K562 (cell line): ENCODE data around the gene THOC7. TPM values are rescaled to one million over a fixed set of nuclear protein-coding genes. Genes with fewer than 3 reads are reported as not detected.

Experiments used
- ZNF518B ChIP-seq: fragments of 250-450 bp; sonication (Bioruptor Pico); IDR thresholded peaks from 2 replicates; pipeline ENCODE4 v1.5.0; 2021; ENCODE audit warnings: mild to moderate bottlenecking, moderate library complexity
- polyA plus RNA-seq, 8 experiments: library from polyadenylated mRNA; depleted of rRNA in 4 of 8; stranded (reverse) in 5 of 8; unstranded in 3 of 8; fragments of >200 nt; fragmentation: Nextera tagmentation in 2 of 8; fragmentation: Illumina TruSeq in 1 of 8; extraction: Ambion mirVana in 2 of 8; extraction: Trizol in 1 of 8; gene quantifications; 2 replicates each; pipeline versions ENCODE4 v1.2.1 to v1.2.3, GENCODE V29; 2011 to 2014; ENCODE audit warnings: inconsistent platforms in 1 of 8, missing spikeins in 1 of 8
- total RNA-seq, 7 experiments: library from RNA; depleted of rRNA in 6 of 7; stranded (reverse); fragments of >200 nt in 6 of 7; fragmentation: Illumina TruSeq in 2 of 7; extraction: Trizol in 2 of 7; gene quantifications; 2 replicates each; pipeline versions ENCODE4 v1.2.1 to v1.2.3, GENCODE V29; 2011 to 2021; ENCODE audit warnings: low replicate concordance in 1 of 7
- TF ChIP-seq, protein P1 (sequence below): fragments of 250-450 bp; sonication (Bioruptor Pico); IDR thresholded peaks from 2 replicates; pipeline ENCODE4 v1.8.0; 2022; ENCODE audit warnings: inconsistent platforms

The THOC7 gene
- total and polyA plus RNA-seq, 9 of the 15 experiments (the other 6 are each of a cell fraction or from before 2014, with no cell fraction given): 56.5 to 129 (median 94.7) TPM

DNA sequence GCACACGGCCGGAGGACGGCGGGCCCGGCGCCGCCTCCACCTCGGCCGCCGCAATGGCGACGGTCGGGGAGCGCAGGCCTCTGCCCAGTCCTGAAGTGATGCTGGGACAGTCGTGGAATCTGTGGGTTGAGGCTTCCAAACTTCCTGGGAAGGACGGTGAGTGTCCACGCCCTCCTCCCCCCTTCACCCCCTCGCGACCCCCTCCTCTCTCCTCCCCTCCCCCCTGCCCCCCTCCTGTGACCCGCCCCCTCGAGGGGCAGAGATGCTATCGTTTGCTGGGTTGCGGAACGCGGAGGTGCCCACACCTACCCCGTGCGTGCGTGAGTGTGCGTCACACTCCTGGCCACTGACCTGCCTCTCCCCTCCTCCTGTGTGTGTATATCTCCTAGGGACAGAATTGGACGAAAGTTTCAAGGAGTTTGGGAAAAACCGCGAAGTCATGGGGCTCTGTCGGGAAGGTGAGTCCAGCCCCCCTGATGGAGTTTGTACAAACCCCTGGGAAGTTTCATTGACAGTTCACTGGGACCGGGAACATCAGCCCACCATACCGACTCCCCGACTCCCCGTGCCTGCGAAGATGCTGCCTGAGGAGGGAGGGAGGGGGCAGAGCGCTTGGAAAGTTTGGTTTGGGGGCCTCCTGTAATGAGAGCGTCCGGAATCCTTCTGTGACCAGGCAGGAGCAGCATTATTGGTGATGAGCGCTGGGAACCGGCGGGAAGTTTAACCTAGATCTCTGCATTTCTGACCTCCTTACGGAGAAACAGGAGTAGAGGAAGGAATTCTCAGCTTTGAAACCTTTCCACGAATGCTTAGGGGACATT, 49.4 kb upstream of the THOC7 start (continued):
- TF ChIP-seq ZNF518B (CRISPR knock-in tag): no peak
- TF ChIP-seq, protein P1, sequence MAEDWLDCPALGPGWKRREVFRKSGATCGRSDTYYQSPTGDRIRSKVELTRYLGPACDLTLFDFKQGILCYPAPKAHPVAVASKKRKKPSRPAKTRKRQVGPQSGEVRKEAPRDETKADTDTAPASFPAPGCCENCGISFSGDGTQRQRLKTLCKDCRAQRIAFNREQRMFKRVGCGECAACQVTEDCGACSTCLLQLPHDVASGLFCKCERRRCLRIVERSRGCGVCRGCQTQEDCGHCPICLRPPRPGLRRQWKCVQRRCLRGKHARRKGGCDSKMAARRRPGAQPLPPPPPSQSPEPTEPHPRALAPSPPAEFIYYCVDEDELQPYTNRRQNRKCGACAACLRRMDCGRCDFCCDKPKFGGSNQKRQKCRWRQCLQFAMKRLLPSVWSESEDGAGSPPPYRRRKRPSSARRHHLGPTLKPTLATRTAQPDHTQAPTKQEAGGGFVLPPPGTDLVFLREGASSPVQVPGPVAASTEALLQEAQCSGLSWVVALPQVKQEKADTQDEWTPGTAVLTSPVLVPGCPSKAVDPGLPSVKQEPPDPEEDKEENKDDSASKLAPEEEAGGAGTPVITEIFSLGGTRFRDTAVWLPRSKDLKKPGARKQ: no peak
